Keratinocyte (primary cell): ENCODE results near the gene NTNG1.

Experiments used
- EZH2 ChIP-seq: IDR thresholded peaks from one replicate; pipeline ENCODE4 v1.6.1; 2012; ENCODE audit warnings: inconsistent platforms, mild to moderate bottlenecking, low read length, moderate library complexity
- TF ChIP-seq, protein P1 (sequence below), 3 experiments: IDR thresholded peaks in 1 of 3; conservative IDR thresholded peaks in 1 of 3; optimal IDR thresholded peaks in 1 of 3; 2 replicates in 2 of 3; 3 replicates in 1 of 3; pipeline versions ENCODE3 to v1.5.1; 2011; ENCODE audit warnings: low read length in 3 of 3, mild to moderate bottlenecking in 3 of 3, moderate library complexity in 2 of 3, control low read depth in 1 of 3, inconsistent platforms in 1 of 3; ENCODE audit not compliant: insufficient read depth in 2 of 3; ENCODE audit errors: extremely low read depth in 1 of 3

DNA sequence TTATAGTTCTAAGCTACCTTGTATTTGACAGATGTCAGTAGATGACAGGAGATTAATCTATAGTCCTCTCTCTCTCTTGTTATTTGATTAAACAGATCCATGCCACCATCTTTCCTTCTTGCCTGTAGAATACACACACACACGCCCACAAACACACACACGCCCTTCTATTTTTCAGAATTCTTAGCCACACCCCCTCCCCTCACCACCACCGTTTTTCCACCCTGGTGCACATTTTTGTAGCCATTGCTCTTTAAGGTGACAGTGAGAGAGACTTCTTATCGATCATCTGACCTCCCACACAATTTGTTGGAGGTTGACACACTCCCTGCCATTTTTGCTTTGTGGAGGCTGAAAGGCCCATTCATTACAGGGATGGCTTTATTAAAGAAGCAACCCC, 123.2 kb downstream of the NTNG1 start:
- TF ChIP-seq, protein P1, sequence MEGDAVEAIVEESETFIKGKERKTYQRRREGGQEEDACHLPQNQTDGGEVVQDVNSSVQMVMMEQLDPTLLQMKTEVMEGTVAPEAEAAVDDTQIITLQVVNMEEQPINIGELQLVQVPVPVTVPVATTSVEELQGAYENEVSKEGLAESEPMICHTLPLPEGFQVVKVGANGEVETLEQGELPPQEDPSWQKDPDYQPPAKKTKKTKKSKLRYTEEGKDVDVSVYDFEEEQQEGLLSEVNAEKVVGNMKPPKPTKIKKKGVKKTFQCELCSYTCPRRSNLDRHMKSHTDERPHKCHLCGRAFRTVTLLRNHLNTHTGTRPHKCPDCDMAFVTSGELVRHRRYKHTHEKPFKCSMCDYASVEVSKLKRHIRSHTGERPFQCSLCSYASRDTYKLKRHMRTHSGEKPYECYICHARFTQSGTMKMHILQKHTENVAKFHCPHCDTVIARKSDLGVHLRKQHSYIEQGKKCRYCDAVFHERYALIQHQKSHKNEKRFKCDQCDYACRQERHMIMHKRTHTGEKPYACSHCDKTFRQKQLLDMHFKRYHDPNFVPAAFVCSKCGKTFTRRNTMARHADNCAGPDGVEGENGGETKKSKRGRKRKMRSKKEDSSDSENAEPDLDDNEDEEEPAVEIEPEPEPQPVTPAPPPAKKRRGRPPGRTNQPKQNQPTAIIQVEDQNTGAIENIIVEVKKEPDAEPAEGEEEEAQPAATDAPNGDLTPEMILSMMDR (optimal IDR thresholded peaks at IDR 0.05 in 1 of 3, IDR thresholded peaks at IDR 0.05 in 1 of 3, conservative IDR thresholded peaks at IDR 0.05 in 1 of 3; ENCODE audit: extremely low read depth in 1 of 3, insufficient read depth in 2 of 3, low read length in 3 of 3): no peak
- no peak for TF ChIP-seq EZH2
